ENCODE measurements around the gene RCAN2.

DNA sequence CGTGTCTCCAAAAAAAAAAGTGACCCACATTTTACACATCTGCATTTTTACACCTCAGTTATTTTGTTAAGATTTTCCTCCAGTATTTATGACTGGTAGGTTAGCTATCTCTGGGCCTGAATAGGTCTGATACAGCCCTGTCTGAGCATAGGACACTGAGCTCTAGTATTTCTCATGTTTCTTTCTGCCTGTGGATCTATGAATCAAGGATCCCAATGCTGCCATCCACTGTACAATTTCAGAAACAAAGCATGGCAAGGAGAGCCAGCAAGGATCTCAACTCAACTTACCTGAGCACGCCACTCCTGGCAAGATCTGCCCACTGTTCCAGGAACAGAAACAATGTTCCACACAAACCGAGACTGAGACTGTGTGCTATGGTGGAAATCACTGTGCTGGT lies 284.1 kb downstream of the RCAN2 start:
- TF ChIP-seq, protein P1, sequence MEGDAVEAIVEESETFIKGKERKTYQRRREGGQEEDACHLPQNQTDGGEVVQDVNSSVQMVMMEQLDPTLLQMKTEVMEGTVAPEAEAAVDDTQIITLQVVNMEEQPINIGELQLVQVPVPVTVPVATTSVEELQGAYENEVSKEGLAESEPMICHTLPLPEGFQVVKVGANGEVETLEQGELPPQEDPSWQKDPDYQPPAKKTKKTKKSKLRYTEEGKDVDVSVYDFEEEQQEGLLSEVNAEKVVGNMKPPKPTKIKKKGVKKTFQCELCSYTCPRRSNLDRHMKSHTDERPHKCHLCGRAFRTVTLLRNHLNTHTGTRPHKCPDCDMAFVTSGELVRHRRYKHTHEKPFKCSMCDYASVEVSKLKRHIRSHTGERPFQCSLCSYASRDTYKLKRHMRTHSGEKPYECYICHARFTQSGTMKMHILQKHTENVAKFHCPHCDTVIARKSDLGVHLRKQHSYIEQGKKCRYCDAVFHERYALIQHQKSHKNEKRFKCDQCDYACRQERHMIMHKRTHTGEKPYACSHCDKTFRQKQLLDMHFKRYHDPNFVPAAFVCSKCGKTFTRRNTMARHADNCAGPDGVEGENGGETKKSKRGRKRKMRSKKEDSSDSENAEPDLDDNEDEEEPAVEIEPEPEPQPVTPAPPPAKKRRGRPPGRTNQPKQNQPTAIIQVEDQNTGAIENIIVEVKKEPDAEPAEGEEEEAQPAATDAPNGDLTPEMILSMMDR (IDR thresholded peaks at IDR 0.05 in 2 of 3, conservative IDR thresholded peaks at IDR 0.05 in 1 of 3; ENCODE audit: insufficient read depth in 2 of 3, low read depth in 1 of 3, low read length in 3 of 3) = no peak
- no peak for TF ChIP-seq KDM5B (IDR thresholded peaks at IDR 0.05; ENCODE audit: insufficient replicate concordance, low read depth, low read length)
- no peak for TF ChIP-seq TRIM25 (IDR thresholded peaks at IDR 0.05; ENCODE audit: borderline replicate concordance)
- TF ChIP-seq, protein P2, sequence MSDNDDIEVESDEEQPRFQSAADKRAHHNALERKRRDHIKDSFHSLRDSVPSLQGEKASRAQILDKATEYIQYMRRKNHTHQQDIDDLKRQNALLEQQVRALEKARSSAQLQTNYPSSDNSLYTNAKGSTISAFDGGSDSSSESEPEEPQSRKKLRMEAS (CRISPR knock-in tag; IDR thresholded peaks at IDR 0.05) = no peak

Data from K562 (cell line).